GM12874 (cell line): ENCODE data around the gene ZNF365.

ENCODE experiments used
- TF ChIP-seq, protein P1 (sequence below): IDR thresholded peaks from 2 replicates; pipeline ENCODE4 v1.5.1; 2011; ENCODE audit warnings: low read depth, mild to moderate bottlenecking, control low read depth, low read length, moderate library complexity; ENCODE audit not compliant: insufficient read depth

The ZNF365 gene

DNA sequence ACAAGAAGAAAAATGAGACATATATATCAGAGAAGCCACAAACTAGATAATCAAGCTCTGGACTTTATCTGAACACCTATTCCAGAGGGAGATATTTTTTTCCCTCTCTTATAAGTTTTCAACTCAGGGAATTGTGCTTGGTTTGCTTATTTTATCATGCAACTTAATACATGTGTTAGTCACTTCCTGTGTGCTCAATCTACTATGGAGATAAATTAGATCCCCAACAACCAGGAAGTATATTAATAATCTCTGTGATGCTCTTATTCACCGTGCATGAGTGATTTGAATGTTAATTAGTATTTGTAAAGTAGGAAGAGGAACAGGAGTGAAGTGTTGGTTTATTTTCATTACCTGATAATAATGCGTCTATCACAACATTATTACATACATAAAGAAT, 38.8 kb upstream of the ZNF365 start:
- TF ChIP-seq, protein P1, sequence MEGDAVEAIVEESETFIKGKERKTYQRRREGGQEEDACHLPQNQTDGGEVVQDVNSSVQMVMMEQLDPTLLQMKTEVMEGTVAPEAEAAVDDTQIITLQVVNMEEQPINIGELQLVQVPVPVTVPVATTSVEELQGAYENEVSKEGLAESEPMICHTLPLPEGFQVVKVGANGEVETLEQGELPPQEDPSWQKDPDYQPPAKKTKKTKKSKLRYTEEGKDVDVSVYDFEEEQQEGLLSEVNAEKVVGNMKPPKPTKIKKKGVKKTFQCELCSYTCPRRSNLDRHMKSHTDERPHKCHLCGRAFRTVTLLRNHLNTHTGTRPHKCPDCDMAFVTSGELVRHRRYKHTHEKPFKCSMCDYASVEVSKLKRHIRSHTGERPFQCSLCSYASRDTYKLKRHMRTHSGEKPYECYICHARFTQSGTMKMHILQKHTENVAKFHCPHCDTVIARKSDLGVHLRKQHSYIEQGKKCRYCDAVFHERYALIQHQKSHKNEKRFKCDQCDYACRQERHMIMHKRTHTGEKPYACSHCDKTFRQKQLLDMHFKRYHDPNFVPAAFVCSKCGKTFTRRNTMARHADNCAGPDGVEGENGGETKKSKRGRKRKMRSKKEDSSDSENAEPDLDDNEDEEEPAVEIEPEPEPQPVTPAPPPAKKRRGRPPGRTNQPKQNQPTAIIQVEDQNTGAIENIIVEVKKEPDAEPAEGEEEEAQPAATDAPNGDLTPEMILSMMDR, result no peak

DNA sequence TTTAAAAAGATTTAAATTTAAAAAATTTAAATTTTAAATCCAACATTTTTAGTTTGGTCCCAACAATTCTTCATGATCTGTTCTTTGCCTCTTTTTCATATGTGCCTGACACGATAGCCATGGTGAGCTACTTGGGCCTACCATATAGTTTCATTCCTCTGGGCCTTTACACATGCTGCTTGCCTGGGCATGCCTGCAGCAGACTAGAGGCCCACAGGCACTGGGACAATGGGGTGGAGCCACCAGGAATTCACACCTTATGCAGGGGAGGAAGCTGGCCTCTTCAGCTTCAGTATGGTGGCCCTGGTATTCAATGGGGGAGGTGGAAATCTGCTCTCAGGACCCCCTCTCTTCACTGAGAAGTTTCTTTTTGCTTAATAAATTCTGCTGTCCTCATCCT, 37.8 kb upstream of the ZNF365 start:
- TF ChIP-seq, protein P1, result no peak

DNA sequence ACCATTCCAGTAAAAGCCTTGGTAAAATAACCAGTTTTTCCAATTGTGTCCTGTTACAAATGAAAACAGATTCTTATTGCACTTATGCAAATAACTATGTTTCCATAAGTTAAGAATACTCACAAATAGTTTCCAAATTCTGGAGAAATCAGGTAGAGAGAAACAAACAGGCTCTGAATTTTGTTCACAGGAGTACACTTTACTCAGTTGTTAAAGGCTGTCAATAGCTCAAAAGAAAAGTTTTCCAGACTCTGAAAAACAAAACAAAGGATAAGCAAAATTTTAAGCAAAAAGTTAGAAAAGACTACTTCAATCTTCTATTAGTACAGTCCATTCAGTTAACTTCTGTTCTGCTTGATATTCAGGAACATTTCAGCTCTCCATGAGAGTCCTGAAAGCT, 32.8 kb upstream of the ZNF365 start:
- TF ChIP-seq, protein P1, result no peak

DNA sequence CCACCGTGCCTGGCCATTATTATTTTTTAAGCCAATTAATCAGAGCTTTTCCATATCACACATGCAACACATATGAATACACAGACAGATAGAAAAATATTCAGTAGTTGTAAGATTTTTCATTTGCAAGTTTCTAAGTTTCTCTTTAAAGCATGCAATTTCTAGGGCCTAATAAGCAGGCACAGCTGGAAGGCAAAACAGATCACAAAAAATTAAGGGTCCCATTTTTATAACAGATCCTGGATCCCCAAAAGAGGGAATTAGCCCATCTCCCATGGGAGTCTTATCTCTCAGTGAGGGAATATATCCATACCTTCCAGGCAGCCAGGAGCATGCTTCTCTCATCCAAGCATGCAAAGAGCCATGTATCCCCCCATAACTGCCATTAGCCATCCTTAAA, 31.2 kb upstream of the ZNF365 start:
- TF ChIP-seq, protein P1, result no peak

DNA sequence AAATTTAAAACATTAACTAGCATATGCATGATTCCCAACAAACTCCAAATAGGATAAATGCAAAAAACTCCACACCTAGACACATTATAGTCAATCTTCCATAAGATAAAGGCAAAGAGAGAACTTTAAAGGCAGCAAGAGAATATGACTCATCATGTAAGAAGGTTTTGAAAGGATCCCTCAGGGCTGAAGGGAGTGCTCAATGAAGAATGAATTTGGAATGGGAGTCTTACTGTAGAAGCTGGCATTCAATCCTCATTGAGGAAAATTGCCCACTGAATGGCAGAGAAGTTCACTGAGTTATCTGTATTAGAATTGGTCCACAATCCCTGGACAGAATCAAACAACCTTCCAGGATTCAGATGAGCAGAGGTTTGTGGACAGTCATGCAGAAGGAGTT, 26.1 kb upstream of the ZNF365 start:
- TF ChIP-seq, protein P1, result no peak

DNA sequence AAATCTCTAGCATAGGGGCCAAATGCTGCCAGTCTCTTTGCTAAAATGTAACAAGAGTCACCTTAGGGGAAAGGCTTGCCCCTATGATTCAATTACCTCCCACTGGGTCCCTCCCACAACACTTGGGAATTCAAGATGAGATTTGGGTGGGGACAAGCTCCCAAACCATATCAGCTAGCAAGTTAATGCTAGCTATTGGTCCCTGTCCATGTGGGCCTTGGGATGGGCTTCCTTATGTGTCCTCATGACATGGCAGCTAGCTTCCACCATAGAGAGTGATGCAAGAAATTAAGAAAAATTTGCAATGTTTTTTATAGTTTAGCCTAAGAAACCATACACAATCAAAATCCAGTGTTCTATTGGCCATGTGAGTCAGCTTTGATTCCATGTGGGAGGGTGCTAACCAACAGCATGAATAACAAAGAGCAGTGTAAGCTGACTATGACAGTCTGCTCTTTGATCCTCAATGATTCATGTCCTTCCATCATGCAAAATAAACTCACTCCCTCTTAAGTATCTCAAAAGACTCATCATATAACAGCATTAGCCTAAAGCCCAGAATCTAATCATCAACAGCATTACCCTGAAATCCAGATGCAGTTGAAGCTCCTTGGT, 21.7 kb upstream of the ZNF365 start:
- TF ChIP-seq, protein P1, result no peak

DNA sequence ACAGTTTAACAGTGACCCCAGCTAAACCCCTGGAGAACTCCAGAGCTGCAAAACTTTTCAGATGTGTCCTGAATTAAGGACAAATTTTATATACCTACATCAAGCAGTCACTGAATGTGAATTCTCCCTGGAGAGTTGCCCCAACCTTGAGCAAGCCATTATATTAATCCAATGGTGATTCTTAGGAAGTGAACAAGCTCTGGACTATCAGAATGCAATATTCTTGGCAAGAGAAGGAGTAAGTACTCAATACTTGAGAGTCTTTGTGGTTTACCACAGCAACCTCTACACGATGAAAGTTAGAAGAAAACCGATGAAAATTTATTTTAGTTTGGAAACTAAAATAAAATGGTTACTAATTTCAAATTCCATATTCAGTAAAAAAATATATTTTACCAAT, 19.3 kb upstream of the ZNF365 start:
- TF ChIP-seq, protein P1, result no peak
